OCI-LY1 (cell line): Measurements from ENCODE around the gene PGAP6.

ENCODE experiments used
- H2AFZ ChIP-seq: fragments of 200-600 bp; sonication (generic), shearing (Covaris generic); 2 replicates; pipeline ENCODE4 v1.6.0; 2014; ENCODE audit warnings: antibody characterized with exemption, mild to moderate bottlenecking, low read length
- H3F3A ChIP-seq: fragments of 200-600 bp; sonication (generic), shearing (Covaris generic); 2 replicates; pipeline ENCODE4 v1.6.0; 2014; ENCODE audit warnings: mild to moderate bottlenecking, antibody characterized with exemption, low read length, moderate library complexity; ENCODE audit not compliant: insufficient read depth
- H3K27ac ChIP-seq: fragments of 200-600 bp; sonication (generic); 2 replicates; pipeline ENCODE4 v1.5.1; 2014; ENCODE audit warnings: low read length, mixed run types, mild to moderate bottlenecking, low read depth; ENCODE audit not compliant: poor library complexity, severe bottlenecking
- H3K27me3 ChIP-seq: fragments of 200-600 bp; sonication (generic); 2 replicates; pipeline ENCODE4 v1.6.0; 2014; ENCODE audit warnings: antibody characterized with exemption, mild to moderate bottlenecking, low read length, moderate library complexity; ENCODE audit not compliant: insufficient read depth
- H3K36me3 ChIP-seq: fragments of 200-600 bp; sonication (generic); 2 replicates; pipeline ENCODE4 v1.6.1; 2014; ENCODE audit warnings: mild to moderate bottlenecking, antibody characterized with exemption, low read length, moderate library complexity, mixed read lengths; ENCODE audit not compliant: insufficient read depth
- H3K4me1 ChIP-seq: fragments of 200-600 bp; sonication (generic); 2 replicates; pipeline ENCODE4 v1.5.1; 2014; ENCODE audit warnings: mild to moderate bottlenecking, low read length, moderate library complexity; ENCODE audit not compliant: insufficient read depth, severe bottlenecking
- H3K4me2 ChIP-seq: fragments of 200-600 bp; sonication (generic), shearing (Covaris generic); 2 replicates; pipeline ENCODE4 v1.6.1; 2014; ENCODE audit warnings: low read length
- H3K4me3 ChIP-seq: fragments of 200-600 bp; sonication (generic); 2 replicates; pipeline ENCODE4 v1.5.1; 2014; ENCODE audit warnings: low read length, low read depth, mild to moderate bottlenecking, mixed read lengths; ENCODE audit not compliant: poor library complexity, severe bottlenecking
- H3K79me2 ChIP-seq: fragments of 200-600 bp; shearing (Covaris generic); 2 replicates; pipeline ENCODE4 v1.6.1; 2016; ENCODE audit warnings: mixed run types, low read length, mixed read lengths; ENCODE audit not compliant: insufficient read depth
- H3K9ac ChIP-seq: fragments of 200-600 bp; sonication (generic), shearing (Covaris generic); 2 replicates; pipeline ENCODE4 v1.6.1; 2014; ENCODE audit warnings: mild to moderate bottlenecking, low read length, mixed read lengths
- H3K9me2 ChIP-seq: fragments of 200-600 bp; sonication (generic), shearing (Covaris generic); 2 replicates; pipeline ENCODE4 v1.6.1; 2014; ENCODE audit warnings: low read depth, mild to moderate bottlenecking, low read length, mixed read lengths
- H3K9me3 ChIP-seq: fragments of 200-600 bp; shearing (Covaris generic); 2 replicates; pipeline ENCODE4 v1.6.1; 2014; ENCODE audit warnings: low read length, mixed read lengths
- H4K20me1 ChIP-seq: fragments of 200-600 bp; sonication (generic), shearing (Covaris generic); 2 replicates; pipeline ENCODE4 v1.6.0; 2016; ENCODE audit warnings: mild to moderate bottlenecking, low read length; ENCODE audit not compliant: insufficient read depth
- CTCF ChIP-seq: fragments of 200-600 bp; sonication (generic), shearing (Covaris generic); IDR thresholded peaks from 2 replicates; pipeline ENCODE4 v1.5.1; 2017; ENCODE audit warnings: mild to moderate bottlenecking, antibody characterized with exemption, low read length, moderate library complexity, mixed read lengths
- EZH2 ChIP-seq: fragments of 200-600 bp; sonication (generic), shearing (Covaris generic); IDR thresholded peaks from 2 replicates; pipeline ENCODE4 v1.8.0; 2017; ENCODE audit warnings: borderline replicate concordance, mixed run types, mild to moderate bottlenecking, antibody characterized with exemption, low read length, moderate library complexity, mixed read lengths

Gene PGAP6

GRCh38 chr16:367333-367903 lies 14.4 kb downstream of the PGAP6 start:
- Histone ChIP-seq H4K20me1 (no peaks in the 10 kb centered on the region), H3F3A (no peaks in the 10 kb centered on the region), H3K9ac (no peak overlapping the region), H3K9me2 (no peaks in the 10 kb centered on the region), H3K9me3 (no peaks in the 10 kb centered on the region), H3K79me2 (no peaks in the 10 kb centered on the region), H3K4me2 (no peak overlapping the region), H3K27me3 (no peaks in the 10 kb centered on the region), H3K4me1 (peaks cover 16% of the 10 kb centered on the region), H3K27ac (no peak overlapping the region), H2AFZ (no peak overlapping the region), H3K4me3 (no peak overlapping the region), H3K36me3 (peaks cover 43% of the 10 kb centered on the region)
- TF ChIP-seq EZH2 (no peak), CTCF (no peak)

GRCh38 chr16:366476-366875 lies 15.3 kb downstream of the PGAP6 start:
- Histone ChIP-seq H3K79me2 (no peaks in the 10 kb centered on the region), H4K20me1 (no peaks in the 10 kb centered on the region), H3K27me3 (no peaks in the 10 kb centered on the region), H3F3A (no peaks in the 10 kb centered on the region), H3K27ac (no peak overlapping the region), H3K9ac (no peak overlapping the region), H3K4me3 (no peak overlapping the region), H3K9me2 (no peaks in the 10 kb centered on the region), H3K4me1 (peaks cover 16% of the 10 kb centered on the region), H3K9me3 (no peaks in the 10 kb centered on the region), H3K36me3 (peaks cover 36% of the 10 kb centered on the region), H2AFZ (no peak overlapping the region), H3K4me2 (no peak overlapping the region)
- TF ChIP-seq CTCF (no peak), EZH2 (no peak)

GRCh38 chr16:364595-365491 lies 16.9 kb downstream of the PGAP6 start:
- Histone ChIP-seq H3K27me3 (no peaks in the 10 kb centered on the region), H3F3A (no peaks in the 10 kb centered on the region), H3K79me2 (no peaks in the 10 kb centered on the region), H2AFZ (no peak overlapping the region), H3K9me2 (no peaks in the 10 kb centered on the region), H3K27ac (no peak overlapping the region), H3K4me1 (peaks cover 8% of the 10 kb centered on the region), H3K36me3 (peaks cover 34% of the 10 kb centered on the region), H4K20me1 (no peaks in the 10 kb centered on the region), H3K9ac (no peak overlapping the region), H3K4me3 (no peak overlapping the region), H3K4me2 (no peak overlapping the region), H3K9me3 (no peaks in the 10 kb centered on the region)
- no peak for TF ChIP-seq CTCF
- TF ChIP-seq EZH2, result no peak
